ENCODE results near the gene BBS2. TPM values are rescaled to one million over a fixed set of nuclear protein-coding genes. Genes with fewer than 3 reads are reported as not detected.

BBS2 gene
- total and polyA plus RNA-seq, 11 donors = 12.2 to 76.2 (median 43.1) TPM

- Histone ChIP-seq H3K27me3 (no peaks in the 10 kb centered on the region), H3K4me3 (no peak overlapping the region), H3K36me3 (peaks cover 0 to 48% (median 33%) of the 10 kb centered on the region in 9 donors), H3K27ac (no peak overlapping the region), H3K4me1 (peaks cover 0 to 42% (median 33%) of the 10 kb centered on the region in 12 donors), H3K9me3 (no peaks in the 10 kb centered on the region)
- no peak for DNase-seq
- TF ChIP-seq CTCF (IDR thresholded peaks at IDR 0.05) (no peak), POLR2A (IDR thresholded peaks at IDR 0.05) (no peak)
- ATAC-seq = no peak
- intact Hi-C loops (cut with DNase I) = no loop called here
These were observed 71.8 kb downstream of the BBS2 start for GRCh38 chr16:56448005-56448404.

GRCh38 chr16:56447286-56447685 lies 72.5 kb downstream of the BBS2 start:
- H3K4me3 ChIP-seq = no peak overlapping the region
- peaks cover 0 to 35% (median 26%) of the 10 kb centered on the region in 12 donors for H3K4me1 ChIP-seq
- intact Hi-C loops (cut with DNase I) = no loop called here
- no peak for TF ChIP-seq POLR2A (IDR thresholded peaks at IDR 0.05)
- TF ChIP-seq CTCF (IDR thresholded peaks at IDR 0.05) = no peak
- ATAC-seq = no peak
- H3K36me3 ChIP-seq = peaks cover 0 to 55% (median 37%) of the 10 kb centered on the region in 9 donors
- H3K27me3 ChIP-seq = no peaks in the 10 kb centered on the region
- DNase-seq = no peak
- 33 to 84% (median 65%) methylated on average over 2 of the region's 2 CpGs for WGBS, 4 donors
- no peaks in the 10 kb centered on the region for H3K9me3 ChIP-seq
- no peak overlapping the region for H3K27ac ChIP-seq

- no peak for DNase-seq
- Histone ChIP-seq H3K27me3 (no peaks in the 10 kb centered on the region), H3K4me1 (peaks cover 0 to 5% (median 0%) of the 10 kb centered on the region in 12 donors), H3K27ac (no peak overlapping the region), H3K4me3 (no peak overlapping the region), H3K36me3 (peaks cover 0 to 92% (median 67%) of the 10 kb centered on the region in 9 donors), H3K9me3 (no peaks in the 10 kb centered on the region)
- intact Hi-C loops (cut with DNase I) = no loop called here
- TF ChIP-seq POLR2A (IDR thresholded peaks at IDR 0.05) = no peak
- TF ChIP-seq CTCF (IDR thresholded peaks at IDR 0.05) = no peak
- no peak for ATAC-seq
- 91 to 100% (median 99%) methylated on average over 1 of the region's 1 CpG for WGBS, 4 donors
These were observed 81.8 kb downstream of the BBS2 start for GRCh38 chr16:56438038-56438437.

- no peak for DNase-seq
- no peaks in the 10 kb centered on the region for H3K9me3 ChIP-seq
- intact Hi-C loops (cut with DNase I) = no loop called here
- peaks cover 0 to 5% (median 0%) of the 10 kb centered on the region in 12 donors for H3K4me1 ChIP-seq
- H3K4me3 ChIP-seq = no peak overlapping the region
- H3K36me3 ChIP-seq = peaks cover 0 to 93% (median 67%) of the 10 kb centered on the region in 9 donors
- H3K27ac ChIP-seq = no peak overlapping the region
- H3K27me3 ChIP-seq = no peaks in the 10 kb centered on the region
- no peak for TF ChIP-seq POLR2A (IDR thresholded peaks at IDR 0.05)
- ATAC-seq = no peak
These were observed 83.6 kb downstream of the BBS2 start for GRCh38 chr16:56436258-56436657.

Other genes starting within 250 kb of the BBS2 start
- gene AMFR, start 94.5 kb downstream of the BBS2 start, total RNA-seq = 100 to 1,000 TPM in 2 of 9 donors, 10 to 100 TPM in 7; 57.1 to 146 (median 84.8) TPM
- gene AMFR, start 94.5 kb downstream of the BBS2 start, polyA plus RNA-seq = 10 to 100 TPM; 26.4 to 97.4 TPM
- gene NUDT21, start 68.7 kb downstream of the BBS2 start, total RNA-seq = 10 to 100 TPM; 35.2 to 74.3 (median 65.9) TPM
- 10 to 100 TPM; 10.9 to 53.8 TPM for gene NUDT21, start 68.7 kb downstream of the BBS2 start, polyA plus RNA-seq
- gene OGFOD1, start 68.5 kb downstream of the BBS2 start, total RNA-seq = 10 to 100 TPM; 20.8 to 39.1 (median 31.9) TPM
- gene OGFOD1, start 68.5 kb downstream of the BBS2 start, polyA plus RNA-seq = 10 to 100 TPM; 11.4 to 37.6 TPM
- not detected for gene MT4, start 45.0 kb upstream of the BBS2 start, total RNA-seq
- not detected for gene MT4, start 45.0 kb upstream of the BBS2 start, polyA plus RNA-seq
- 1 to 10 TPM in 8 of 9 donors, not detected in 1; 1.3 to 6.9 (median 3.7) TPM for gene MT3, start 69.5 kb upstream of the BBS2 start, total RNA-seq
- 10 to 100 TPM in 1 of 2 donors, 1 to 10 TPM in 1; 2.3 to 20.0 TPM for gene MT3, start 69.5 kb upstream of the BBS2 start, polyA plus RNA-seq
- gene MT2A, start 88.6 kb upstream of the BBS2 start, total RNA-seq = 100 to 1,000 TPM in 6 of 9 donors, 10 to 100 TPM in 3; 44.3 to 318 (median 125) TPM
- gene MT2A, start 88.6 kb upstream of the BBS2 start, polyA plus RNA-seq = 100 to 1,000 TPM; 105 to 299 TPM
- gene MT1E, start 105.8 kb upstream of the BBS2 start, total RNA-seq = 100 to 1,000 TPM in 5 of 9 donors, 10 to 100 TPM in 4; 64.8 to 192 (median 103) TPM
- 100 to 1,000 TPM in 1 of 2 donors, 10 to 100 TPM in 1; 33.3 to 172 TPM for gene MT1E, start 105.8 kb upstream of the BBS2 start, polyA plus RNA-seq
- gene MT1M, start 112.6 kb upstream of the BBS2 start, total RNA-seq = 10 to 100 TPM in 1 of 9 donors, 1 to 10 TPM in 6, under 1 TPM in 2; 0.61 to 16.2 (median 2.2) TPM
- 10 to 100 TPM in 1 of 2 donors, 1 to 10 TPM in 1; 7.4 to 11.2 TPM for gene MT1M, start 112.6 kb upstream of the BBS2 start, polyA plus RNA-seq
- gene MT1A, start 118.6 kb upstream of the BBS2 start, total RNA-seq = 10 to 100 TPM in 2 of 9 donors, 1 to 10 TPM in 6, under 1 TPM in 1; 0.92 to 30.1 (median 3.3) TPM
- 10 to 100 TPM in 1 of 2 donors, 1 to 10 TPM in 1; 8.4 to 43.3 TPM for gene MT1A, start 118.6 kb upstream of the BBS2 start, polyA plus RNA-seq
- not detected for gene MT1B, start 131.9 kb upstream of the BBS2 start, total RNA-seq
- gene MT1B, start 131.9 kb upstream of the BBS2 start, polyA plus RNA-seq = not detected
- gene MT1F, start 137.9 kb upstream of the BBS2 start, total RNA-seq = 1 to 10 TPM in 7 of 9 donors, not detected in 2; 1.3 to 8.1 (median 3.3) TPM
- gene MT1F, start 137.9 kb upstream of the BBS2 start, polyA plus RNA-seq = 1 to 10 TPM; 1.3 to 1.4 TPM
- gene MT1G, start 148.0 kb upstream of the BBS2 start, total RNA-seq = 10 to 100 TPM in 1 of 9 donors, 1 to 10 TPM in 2, not detected in 6; 1.4 to 19.1 (median 6.0) TPM
- gene MT1G, start 148.0 kb upstream of the BBS2 start, polyA plus RNA-seq = 1 to 10 TPM in 1 of 2 donors, not detected in 1; 7.2 TPM
- 1 to 10 TPM in 2 of 9 donors, not detected in 7; 2.2 to 3.1 TPM for gene MT1H, start 149.8 kb upstream of the BBS2 start, total RNA-seq
- gene MT1H, start 149.8 kb upstream of the BBS2 start, polyA plus RNA-seq = not detected
- 100 to 1,000 TPM in 4 of 9 donors, 10 to 100 TPM in 5; 20.6 to 918 (median 77.7) TPM for gene MT1X, start 162.4 kb upstream of the BBS2 start, total RNA-seq
- gene MT1X, start 162.4 kb upstream of the BBS2 start, polyA plus RNA-seq = 100 to 1,000 TPM; 144 to 145 TPM
- 10 to 100 TPM; 21.8 to 49.0 (median 27.8) TPM for gene NUP93, start 210.1 kb upstream of the BBS2 start, total RNA-seq
- 10 to 100 TPM; 23.7 to 28.5 TPM for gene NUP93, start 210.1 kb upstream of the BBS2 start, polyA plus RNA-seq